Endothelial cell of umbilical vein (primary cell): ENCODE results near the gene TRAP1. TPM values are rescaled to one million over a fixed set of nuclear protein-coding genes. Genes with fewer than 3 reads are reported as not detected.

Experiments used
- BruUV-seq: library from RNA; stranded (reverse); fragments of 400-500 nt; replicated peaks from 2 replicates; lab custom pipeline; 2021; lab: Mats Ljungman, UMichigan
- CTCF ChIA-PET: fragments of 300-600, 350-600 bp; sonication (Branson Sonifier 250); formaldehyde crosslinking; loops from one replicate; lab custom pipeline; 2021; ENCODE audit warnings: antibody characterized with exemption, inconsistent platforms; lab: Charles Lee
- POLR2A ChIA-PET: fragments of 300-600, 350-600 bp; sonication (Branson Sonifier 250); formaldehyde crosslinking; loops from one replicate; lab custom pipeline; 2021; ENCODE audit warnings: antibody characterized with exemption, inconsistent platforms; lab: Charles Lee
- DNase-seq: peaks from one replicate; pipeline ENCODE4 v3.0.0-alpha.2; 2011; ENCODE audit warnings: low read depth, low spot score
- FAIRE-seq: peaks from 2 replicates; lab custom pipeline; 2011; peaks lifted over from hg19 to GRCh38; lab: Jason Lieb, UNC
- H2AFZ ChIP-seq: 2 replicates; pipeline ENCODE4 v1.6.0; 2012; ENCODE audit warnings: low read depth, low read length, control low read depth, inconsistent platforms
- H3K27ac ChIP-seq: 2 replicates; pipeline ENCODE4 v1.5.1; 2011; ENCODE audit warnings: low read depth, mild to moderate bottlenecking, control low read depth, low read length, moderate library complexity; ENCODE audit not compliant: insufficient read depth
- H3K27me3 ChIP-seq, 2 experiments: 2 replicates each; pipeline versions ENCODE4 v1.6.0 to v1.6.1; 2011; ENCODE audit warnings: low read length in 2 of 2, mixed read lengths in 1 of 2; ENCODE audit not compliant: control insufficient read depth in 2 of 2, insufficient read depth in 2 of 2
- H3K36me3 ChIP-seq, 2 experiments: 2 replicates in 1 of 2; 3 replicates in 1 of 2; pipeline ENCODE4 v1.5.1; 2011; ENCODE audit warnings: low read length in 2 of 2, mild to moderate bottlenecking in 1 of 2, moderate library complexity in 1 of 2; ENCODE audit not compliant: control insufficient read depth in 2 of 2, insufficient read depth in 2 of 2; ENCODE audit errors: extremely low read depth in 1 of 2
- H3K4me1 ChIP-seq: 3 replicates; pipeline ENCODE4 v1.5.1; 2011; ENCODE audit warnings: mild to moderate bottlenecking, low read length; ENCODE audit not compliant: control insufficient read depth, insufficient read depth; ENCODE audit errors: extremely low read depth
- H3K4me2 ChIP-seq: 2 replicates; pipeline ENCODE4 v1.6.1; 2011; ENCODE audit warnings: low read length, control low read depth, mixed read lengths; ENCODE audit not compliant: insufficient read depth
- H3K4me3 ChIP-seq, 3 experiments: fragments of 200-600 bp in 1 of 3; sonication (generic), shearing (Covaris generic) in 1 of 3; replicated peaks in 1 of 3; 2 replicates each; pipeline ENCODE4 v1.5.1; 2011 to 2016; ENCODE audit warnings: control low read depth in 3 of 3, low read length in 3 of 3, mild to moderate bottlenecking in 2 of 3, inconsistent platforms in 1 of 3, low read depth in 1 of 3, moderate library complexity in 1 of 3; ENCODE audit not compliant: insufficient read depth in 1 of 3
- H3K79me2 ChIP-seq: 2 replicates; pipeline ENCODE4 v1.6.0; 2012; ENCODE audit warnings: low read length, inconsistent platforms; ENCODE audit not compliant: control insufficient read depth, insufficient read depth
- H3K9ac ChIP-seq: replicated peaks from 2 replicates; pipeline ENCODE3; 2011; ENCODE audit warnings: low read length, control low read depth; ENCODE audit not compliant: insufficient read depth; ENCODE audit errors: extremely low read depth
- H3K9me1 ChIP-seq: replicated peaks from 3 replicates; pipeline ENCODE4 v1.6.0; 2011; ENCODE audit warnings: mild to moderate bottlenecking, low read length; ENCODE audit not compliant: control insufficient read depth, insufficient read depth; ENCODE audit errors: extremely low read depth
- H3K9me3 ChIP-seq: replicated peaks from 2 replicates; pipeline ENCODE4 v1.5.1; 2012; ENCODE audit warnings: low read length, inconsistent platforms; ENCODE audit not compliant: control insufficient read depth, insufficient read depth
- H4K20me1 ChIP-seq: replicated peaks from 2 replicates; pipeline ENCODE3; 2011; ENCODE audit warnings: mild to moderate bottlenecking, low read length; ENCODE audit not compliant: control insufficient read depth, insufficient read depth; ENCODE audit errors: extremely low read depth
- EZH2 ChIP-seq: IDR thresholded peaks from 2 replicates; pipeline ENCODE4 v1.6.1; 2012; ENCODE audit warnings: borderline replicate concordance, low read depth, mild to moderate bottlenecking, moderate library complexity, low read length, inconsistent platforms; ENCODE audit not compliant: severe bottlenecking
- FOS ChIP-seq: IDR thresholded peaks from 2 replicates; pipeline ENCODE4 v1.6.1; 2011; ENCODE audit warnings: mild to moderate bottlenecking, low read length, moderate library complexity, borderline replicate concordance; ENCODE audit not compliant: insufficient read depth
- GATA2 ChIP-seq: IDR thresholded peaks from 2 replicates; pipeline ENCODE4 v1.7.0; 2011; ENCODE audit warnings: low read depth, mild to moderate bottlenecking, moderate library complexity, mixed read lengths, low read length; ENCODE audit not compliant: insufficient read length, insufficient read depth
- JUN ChIP-seq: IDR thresholded peaks from 2 replicates; pipeline ENCODE4 v1.6.1; 2011; ENCODE audit warnings: borderline replicate concordance, low read depth; ENCODE audit not compliant: insufficient read length, insufficient read depth
- MYC ChIP-seq: IDR thresholded peaks from one replicate; pipeline ENCODE4 v1.6.1; 2011; ENCODE audit warnings: mild to moderate bottlenecking, low read depth, low read length
- POLR2A ChIP-seq: IDR thresholded peaks from 2 replicates; pipeline ENCODE4 v1.6.1; 2012; ENCODE audit warnings: low read depth, mild to moderate bottlenecking, control low read depth, low read length
- POLR2AphosphoS5 ChIP-seq: IDR thresholded peaks from 2 replicates; pipeline ENCODE4 v1.6.1; 2012; ENCODE audit warnings: low read depth, mild to moderate bottlenecking, control low read depth, low read length, moderate library complexity; ENCODE audit not compliant: insufficient read depth
- dilution Hi-C: fragments of 300-500 bp; cut with MboI; formaldehyde crosslinking; loops from one replicate; pipeline ENCODE4 v1.15.0; 2019; ENCODE audit warnings: low sequenced_read_pairs; ENCODE audit not compliant: extremely low pct_ligation_motif_present
- intact Hi-C: fragments of 100-400 bp; cut with micrococcal nuclease; formaldehyde crosslinking; loops from one replicate; pipeline ENCODE4 v1.10.0; 2022
- polyA plus RNA-seq, 4 experiments: library from polyadenylated mRNA; depleted of rRNA in 3 of 4; stranded (reverse) in 3 of 4; unstranded in 1 of 4; fragments of >200 nt; gene quantifications; 2 replicates each; pipeline versions ENCODE4 v1.2.1 to v1.2.3, GENCODE V29; 2011 to 2012; ENCODE audit warnings: missing spikeins in 1 of 4
- total RNA-seq: library from RNA; stranded (reverse); gene quantifications from 2 replicates; pipeline ENCODE4 v1.2.3, GENCODE V29; 2021
- TF ChIP-seq, protein P1 (sequence below): IDR thresholded peaks from 2 replicates; pipeline ENCODE4 v1.6.1; 2011; ENCODE audit not compliant: insufficient read depth, insufficient read length
- TF ChIP-seq, protein P2 (sequence below), 2 donors: IDR thresholded peaks; 1 replicate in 1 of 2; 2 replicates in 1 of 2; pipeline ENCODE4 v1.5.1; 2011; ENCODE audit warnings: low read length in 2 of 2, mild to moderate bottlenecking in 2 of 2, moderate library complexity in 2 of 2, control low read depth in 1 of 2, inconsistent platforms in 1 of 2, low read depth in 1 of 2; ENCODE audit not compliant: insufficient read depth in 1 of 2; ENCODE audit errors: extremely low read depth in 1 of 2

TRAP1 gene
- total and polyA plus RNA-seq, 2 donors (not counting 3 experiments of a cell fraction or from before 2014, with no cell fraction given): 95.6 to 102 TPM

DNA sequence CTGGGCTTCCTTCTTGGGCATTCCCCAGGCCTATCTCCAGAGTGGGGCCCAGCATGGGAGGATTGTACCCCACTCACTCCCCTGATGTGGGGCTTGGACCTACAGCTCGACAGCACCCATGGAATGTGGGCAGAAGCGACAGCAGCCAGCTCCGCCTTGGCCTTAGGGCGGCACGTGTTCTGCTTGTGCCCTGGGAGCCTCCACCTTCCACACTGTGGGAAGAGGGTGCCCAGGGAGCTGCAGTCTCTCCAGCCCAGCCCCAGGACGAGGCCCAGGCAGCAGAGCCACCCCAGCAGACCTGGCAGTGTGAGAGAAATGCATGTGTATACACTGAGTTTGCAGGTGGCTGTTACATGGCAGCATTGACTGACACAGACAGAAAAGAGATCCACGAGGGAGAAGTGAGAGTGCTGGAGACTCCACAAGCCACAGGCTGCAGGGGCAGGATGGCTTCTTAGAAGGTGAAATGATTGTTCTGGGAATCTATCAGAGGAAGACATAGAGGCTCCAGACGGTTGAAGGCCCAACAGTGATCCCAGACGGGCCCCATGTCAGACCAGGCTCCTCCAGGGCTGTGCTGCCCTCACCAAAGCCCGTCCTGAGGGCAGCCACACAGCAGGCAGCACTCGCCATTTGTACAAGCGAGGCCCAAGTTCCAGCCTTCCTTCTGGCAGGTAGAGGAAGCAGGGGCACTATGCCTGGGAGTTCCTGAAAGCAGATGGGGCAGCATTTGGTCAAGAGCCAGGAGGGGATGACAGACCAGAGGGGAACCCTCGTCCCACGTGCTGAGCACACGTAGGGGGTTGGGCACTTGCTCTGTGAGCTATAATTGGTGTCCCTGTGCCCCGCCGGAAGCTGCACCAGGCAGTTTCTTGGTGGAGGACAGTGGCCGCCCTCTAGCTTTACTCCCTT, 65.6 kb downstream of the TRAP1 start:
- H3K4me3 ChIP-seq: no peak overlapping the region
- H3K9me3 ChIP-seq: no peaks in the 10 kb centered on the region
- TF ChIP-seq GATA2: no peak
- TF ChIP-seq, protein P1, sequence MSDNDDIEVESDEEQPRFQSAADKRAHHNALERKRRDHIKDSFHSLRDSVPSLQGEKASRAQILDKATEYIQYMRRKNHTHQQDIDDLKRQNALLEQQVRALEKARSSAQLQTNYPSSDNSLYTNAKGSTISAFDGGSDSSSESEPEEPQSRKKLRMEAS: no peak
- TF ChIP-seq EZH2: no peak
- H3K4me1 ChIP-seq: no peaks in the 10 kb centered on the region
- no peak overlapping the region for H3K4me2 ChIP-seq
- H4K20me1 ChIP-seq: no peaks in the 10 kb centered on the region
- BruUV-seq: no TSS peak
- no peak overlapping the region for H3K9ac ChIP-seq
- dilution Hi-C loops (no loop called here), intact Hi-C loops (no loop called here)
- CTCF ChIA-PET: no interaction called here
- peaks cover 0 to 17% of the 10 kb centered on the region in 2 experiments for H3K36me3 ChIP-seq
- POLR2A ChIA-PET: no interaction called here
- no peaks in the 10 kb centered on the region for H3K9me1 ChIP-seq
- no peak for FAIRE-seq
- H3K27ac ChIP-seq: no peak overlapping the region
- no peak for DNase-seq
- no peaks in the 10 kb centered on the region for H3K79me2 ChIP-seq
- H3K27me3 ChIP-seq: no peaks in the 10 kb centered on the region
- H2AFZ ChIP-seq: no peak overlapping the region

- dilution Hi-C loops: no loop called here
- Histone ChIP-seq H3K9me1 (no peaks in the 10 kb centered on the region), H4K20me1 (no peaks in the 10 kb centered on the region), H3K36me3 (peaks cover 0 to 12% of the 10 kb centered on the region in 2 experiments), H3K27me3 (no peaks in the 10 kb centered on the region), H3K27ac (no peak overlapping the region), H3K79me2 (no peaks in the 10 kb centered on the region), H2AFZ (no peak overlapping the region), H3K9ac (no peak overlapping the region), H3K4me2 (no peak overlapping the region), H3K4me1 (peaks cover 7% of the 10 kb centered on the region), H3K9me3 (no peaks in the 10 kb centered on the region), H3K4me3 (no peak overlapping the region)
- TF ChIP-seq MYC: no peak
- no peak for TF ChIP-seq GATA2
- no peak for TF ChIP-seq JUN
- TF ChIP-seq, protein P1: no peak
- no peak for TF ChIP-seq FOS
- TF ChIP-seq, protein P2, sequence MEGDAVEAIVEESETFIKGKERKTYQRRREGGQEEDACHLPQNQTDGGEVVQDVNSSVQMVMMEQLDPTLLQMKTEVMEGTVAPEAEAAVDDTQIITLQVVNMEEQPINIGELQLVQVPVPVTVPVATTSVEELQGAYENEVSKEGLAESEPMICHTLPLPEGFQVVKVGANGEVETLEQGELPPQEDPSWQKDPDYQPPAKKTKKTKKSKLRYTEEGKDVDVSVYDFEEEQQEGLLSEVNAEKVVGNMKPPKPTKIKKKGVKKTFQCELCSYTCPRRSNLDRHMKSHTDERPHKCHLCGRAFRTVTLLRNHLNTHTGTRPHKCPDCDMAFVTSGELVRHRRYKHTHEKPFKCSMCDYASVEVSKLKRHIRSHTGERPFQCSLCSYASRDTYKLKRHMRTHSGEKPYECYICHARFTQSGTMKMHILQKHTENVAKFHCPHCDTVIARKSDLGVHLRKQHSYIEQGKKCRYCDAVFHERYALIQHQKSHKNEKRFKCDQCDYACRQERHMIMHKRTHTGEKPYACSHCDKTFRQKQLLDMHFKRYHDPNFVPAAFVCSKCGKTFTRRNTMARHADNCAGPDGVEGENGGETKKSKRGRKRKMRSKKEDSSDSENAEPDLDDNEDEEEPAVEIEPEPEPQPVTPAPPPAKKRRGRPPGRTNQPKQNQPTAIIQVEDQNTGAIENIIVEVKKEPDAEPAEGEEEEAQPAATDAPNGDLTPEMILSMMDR (IDR thresholded peaks at IDR 0.05; ENCODE audit: extremely low read depth in 1 of 2, insufficient read depth in 1 of 2, low read depth in 1 of 2, low read length in 2 of 2): no peak
- TF ChIP-seq POLR2AphosphoS5: no peak
- no peak for TF ChIP-seq EZH2
- TF ChIP-seq POLR2A: no peak
- DNase-seq: no peak
- ChIA-PET CTCF (interaction anchor here (1.2 to 1.3 kb wide), 2 partner anchors 27 to 40 kb away, joined by 3 to 4 read pairs; no protein-coding TSS in a partner anchor), POLR2A (no interaction called here)
- intact Hi-C loops: no loop called here
- BruUV-seq: no TSS peak
- no peak for FAIRE-seq
Observed at GRCh38 chr16:3650631-3651265, 66.6 kb downstream of the TRAP1 start.
